GM18526 (cell line): ENCODE data around the gene DNM3.

Source experiments
- POLR2A ChIP-seq: IDR thresholded peaks from 3 replicates; pipeline ENCODE4 v1.6.1; 2011; ENCODE audit not compliant: insufficient read length; ENCODE audit errors: extremely low read depth

The DNM3 gene

DNA sequence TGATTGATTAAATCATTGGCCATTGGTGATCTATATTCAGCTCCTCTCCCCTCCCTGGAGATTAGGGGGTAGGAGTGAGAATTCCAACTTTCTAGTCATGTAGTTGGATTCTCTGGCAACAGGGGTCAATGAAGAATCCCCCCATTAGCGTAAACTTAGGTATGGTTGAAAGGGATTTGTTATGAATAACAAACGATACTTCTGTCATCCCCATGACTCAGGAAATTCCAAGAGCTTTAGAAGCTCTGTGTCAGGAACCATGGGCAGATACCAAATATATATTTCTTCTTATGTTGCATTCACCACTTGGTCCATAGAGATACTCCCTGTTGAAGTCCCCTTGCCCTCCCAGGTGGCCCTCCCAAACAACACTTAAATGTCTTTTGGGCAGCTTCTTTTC lies 124.5 kb downstream of the DNM3 start:
- TF ChIP-seq POLR2A = no peak

DNA sequence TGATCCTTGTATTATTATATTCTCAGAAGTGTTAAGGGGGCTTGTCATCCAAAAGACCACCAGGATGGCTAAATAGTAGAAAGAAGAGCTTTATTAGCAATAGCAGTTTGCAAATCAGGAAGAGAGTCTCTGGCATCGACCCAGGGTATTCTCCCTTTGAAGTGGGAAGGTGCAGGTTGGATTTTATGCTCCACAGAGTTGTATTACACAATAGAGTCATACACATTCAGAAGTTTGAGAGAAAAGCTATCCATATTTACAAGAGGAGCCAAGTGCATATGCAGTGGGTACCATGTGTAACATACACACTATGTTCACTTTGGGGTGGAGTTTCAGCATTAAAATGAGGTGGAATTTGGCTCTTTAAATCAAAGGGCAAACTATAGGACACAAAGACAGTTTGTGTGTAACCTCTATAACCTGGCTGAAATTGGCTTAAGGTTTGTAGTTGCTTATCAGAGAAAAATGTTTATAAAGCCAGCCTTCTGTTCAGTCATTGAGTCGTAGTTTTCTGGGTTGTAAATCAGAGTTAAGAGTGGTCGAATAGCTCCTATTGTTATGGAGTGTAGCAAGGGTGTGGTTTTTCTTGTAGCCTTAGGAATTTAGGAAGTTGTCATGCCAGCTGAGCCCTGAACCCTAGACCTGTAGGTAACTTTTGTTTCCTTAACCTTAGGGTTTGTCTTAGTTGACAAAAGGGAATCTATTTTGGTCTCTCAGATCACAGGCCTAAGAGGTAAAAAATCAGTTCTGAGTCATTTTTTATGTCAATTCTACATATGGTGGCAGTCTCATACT lies 125.3 kb downstream of the DNM3 start:
- no peak for TF ChIP-seq POLR2A

- TF ChIP-seq POLR2A = no peak
Measured at GRCh38 chr1:171969226-171969625, 127.9 kb downstream of the DNM3 start.

GRCh38 chr1:171969813-171970212 lies 128.5 kb downstream of the DNM3 start:
- no peak for TF ChIP-seq POLR2A

DNA sequence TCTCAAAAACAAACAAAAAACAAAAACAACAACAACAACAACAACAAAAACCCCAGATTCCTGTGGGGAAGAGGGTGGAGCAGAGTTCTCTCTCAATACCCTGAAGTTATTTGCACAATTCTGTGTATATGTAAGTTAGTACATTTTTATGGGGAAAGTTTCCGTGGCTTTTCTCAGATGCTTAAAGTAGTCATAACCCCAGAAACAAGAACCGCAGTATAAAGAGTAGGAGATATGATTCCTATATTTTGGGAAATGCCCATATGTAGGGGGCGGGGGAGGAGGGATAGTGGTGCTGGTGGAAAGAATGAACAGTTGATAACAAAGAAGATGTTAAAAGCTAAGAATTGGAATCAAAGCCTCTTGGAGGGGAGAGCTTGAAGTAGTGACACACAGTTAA lies 131.5 kb downstream of the DNM3 start:
- no peak for TF ChIP-seq POLR2A

DNA sequence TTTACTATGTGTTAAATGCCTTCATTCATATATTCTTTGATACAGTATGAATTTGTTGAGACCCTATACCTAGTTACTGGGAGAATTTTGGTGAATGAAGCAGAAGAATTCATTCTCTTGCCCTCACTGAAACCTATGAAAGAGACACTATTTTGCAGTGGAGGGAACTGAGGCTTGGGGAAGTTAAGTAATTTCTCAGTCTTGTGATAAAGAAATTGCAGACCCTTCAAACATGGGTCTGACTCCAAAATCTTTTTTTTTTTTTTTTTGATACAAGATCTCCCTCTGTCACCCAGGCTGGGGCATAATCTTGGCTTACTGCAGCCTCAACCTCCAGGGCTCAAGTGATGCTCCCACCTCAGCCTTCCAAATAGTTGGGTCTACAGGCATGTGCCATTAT lies 132.1 kb downstream of the DNM3 start:
- TF ChIP-seq POLR2A = no peak

DNA sequence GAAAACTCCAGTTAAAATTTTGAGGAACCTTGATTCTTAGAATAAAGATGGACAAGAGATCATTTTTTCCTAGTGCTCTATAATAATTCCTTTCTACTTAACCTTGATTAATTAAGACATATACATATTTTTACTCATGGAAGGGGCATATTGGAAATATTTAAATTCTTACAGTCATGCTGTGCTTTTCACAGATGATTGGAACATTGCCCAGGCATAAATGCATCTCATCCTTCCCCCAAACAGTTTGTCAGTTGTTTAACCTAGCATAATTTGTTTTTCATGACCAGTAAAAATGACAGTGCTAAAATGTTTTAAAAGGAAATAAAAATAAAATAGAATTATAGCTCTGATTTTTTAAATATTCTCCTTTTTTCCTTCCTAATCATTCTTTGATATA lies 140.0 kb downstream of the DNM3 start:
- no peak for TF ChIP-seq POLR2A

DNA sequence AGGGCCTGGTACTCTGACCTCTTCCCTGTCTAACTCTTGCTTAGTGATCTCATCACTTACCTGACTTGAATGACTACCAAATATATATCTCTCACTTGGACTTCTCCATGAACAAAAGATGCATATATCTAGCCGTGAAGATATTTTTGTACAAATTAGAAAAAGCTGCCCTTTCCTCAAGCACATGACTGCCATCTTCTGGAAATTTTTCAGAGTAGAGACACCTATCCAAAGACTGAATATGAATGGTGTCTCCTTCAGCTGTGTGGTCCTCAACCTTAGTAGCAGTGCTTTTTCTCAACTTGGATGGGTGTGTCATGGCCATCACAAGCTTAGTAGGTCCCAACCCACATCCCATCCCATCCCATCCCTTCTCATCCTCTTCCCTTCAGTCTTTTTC lies 142.3 kb downstream of the DNM3 start:
- TF ChIP-seq POLR2A = no peak

DNA sequence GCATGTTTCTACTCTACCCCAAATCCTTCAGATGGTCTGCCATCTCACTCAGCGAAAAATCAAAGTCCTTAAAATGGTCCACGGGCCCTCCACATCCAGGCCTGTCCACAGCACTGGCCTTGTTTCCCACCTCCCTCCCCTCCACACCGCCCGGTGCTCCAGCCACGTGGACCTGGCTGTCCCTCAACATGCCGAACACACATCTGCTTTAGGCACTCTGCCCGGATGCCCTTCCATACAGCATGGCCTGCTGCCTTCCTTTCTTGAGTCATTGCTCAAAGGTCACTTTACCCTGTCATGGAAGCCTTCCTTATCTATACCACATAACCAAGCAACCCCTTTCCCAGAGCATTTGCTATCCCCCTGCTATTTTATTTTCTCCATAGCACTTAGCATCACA lies 143.0 kb downstream of the DNM3 start:
- TF ChIP-seq POLR2A = no peak

- TF ChIP-seq POLR2A = no peak
Measured at GRCh38 chr1:171984850-171985485, 143.7 kb downstream of the DNM3 start.

DNA sequence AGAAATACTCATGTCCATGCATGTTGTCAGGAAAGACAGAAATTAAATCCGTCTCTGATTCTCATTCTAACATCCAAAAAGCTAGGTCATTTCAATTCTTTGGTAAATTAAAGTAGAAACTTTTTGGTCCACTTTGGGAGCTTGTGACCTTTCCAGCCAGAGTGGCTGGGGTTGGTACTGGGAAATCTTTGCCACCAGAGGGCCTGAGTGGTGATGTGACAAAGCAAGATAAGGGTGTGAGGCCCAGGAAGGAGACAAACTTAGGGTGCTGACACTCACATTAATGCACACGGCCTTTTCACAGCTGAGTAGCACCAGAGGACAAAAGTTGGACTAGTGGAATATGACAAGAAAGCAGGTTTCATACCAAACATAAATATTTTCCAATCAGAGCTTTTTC lies 144.3 kb downstream of the DNM3 start:
- TF ChIP-seq POLR2A = no peak

GRCh38 chr1:171988243-171988885 lies 147.1 kb downstream of the DNM3 start:
- no peak for TF ChIP-seq POLR2A

DNA sequence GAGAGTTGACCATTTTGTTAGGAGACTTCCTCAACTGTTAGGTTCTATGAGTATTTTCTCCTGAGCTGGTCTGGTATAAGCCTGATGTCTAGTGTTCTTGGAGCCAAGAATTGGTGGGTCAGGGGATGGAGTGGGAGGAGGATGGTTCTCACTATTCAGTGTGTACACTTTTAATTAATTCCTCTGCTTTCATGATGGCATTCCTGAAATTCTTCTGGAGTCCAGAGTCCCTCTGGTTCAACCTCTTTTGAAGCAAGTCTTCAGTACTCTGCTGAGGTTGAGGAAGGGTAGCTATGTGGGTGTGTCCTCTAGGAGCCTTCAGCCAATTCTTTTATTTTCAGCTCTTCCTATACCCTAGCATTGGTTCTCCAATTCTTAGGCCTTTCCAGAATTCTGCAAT lies 149.1 kb downstream of the DNM3 start:
- TF ChIP-seq POLR2A = no peak

GRCh38 chr1:171994293-171994692 lies 153.0 kb downstream of the DNM3 start:
- no peak for TF ChIP-seq POLR2A

GRCh38 chr1:171995573-171995972 lies 154.3 kb downstream of the DNM3 start:
- TF ChIP-seq POLR2A = no peak

GRCh38 chr1:171997936-171998335 lies 156.6 kb downstream of the DNM3 start:
- no peak for TF ChIP-seq POLR2A

GRCh38 chr1:171998711-171999110 lies 157.4 kb downstream of the DNM3 start:
- no peak for TF ChIP-seq POLR2A

GRCh38 chr1:171999756-172000155 lies 158.5 kb downstream of the DNM3 start:
- no peak for TF ChIP-seq POLR2A
